DOHH2 (cell line): Measurements from ENCODE around the gene UTP11.

Experiments
- H3F3A ChIP-seq: fragments of 200-600 bp; sonication (generic), shearing (Covaris generic); 2 replicates; pipeline ENCODE4 v1.6.0; 2016; ENCODE audit warnings: antibody characterized with exemption, mild to moderate bottlenecking; ENCODE audit not compliant: control insufficient read depth, insufficient read depth
- H3K27ac ChIP-seq: fragments of 200-600 bp; sonication (generic); 2 replicates; pipeline ENCODE4 v1.5.1; 2014; ENCODE audit warnings: low read depth, mild to moderate bottlenecking, low read length, moderate library complexity
- H3K27me3 ChIP-seq: fragments of 200-600 bp; sonication (generic); 2 replicates; pipeline ENCODE4 v1.6.1; 2014; ENCODE audit warnings: mild to moderate bottlenecking, low read length, mixed read lengths; ENCODE audit not compliant: control insufficient read depth
- H3K36me3 ChIP-seq: fragments of 200-600 bp; sonication (generic); 2 replicates; pipeline ENCODE4 v1.6.1; 2014; ENCODE audit warnings: mild to moderate bottlenecking, low read length, moderate library complexity, mixed read lengths; ENCODE audit not compliant: control insufficient read depth
- H3K4me1 ChIP-seq: fragments of 200-600 bp; sonication (generic); 2 replicates; pipeline ENCODE4 v1.6.1; 2014; ENCODE audit warnings: mild to moderate bottlenecking, low read length, mixed read lengths; ENCODE audit not compliant: control insufficient read depth
- H3K4me2 ChIP-seq: fragments of 200-600 bp; sonication (generic); 2 replicates; pipeline ENCODE4 v1.6.0; 2014; ENCODE audit warnings: mild to moderate bottlenecking, low read length, moderate library complexity
- H3K4me3 ChIP-seq: fragments of 200-600 bp; sonication (generic); 2 replicates; pipeline ENCODE4 v1.5.1; 2014; ENCODE audit warnings: mild to moderate bottlenecking, low read length, mixed read lengths
- H3K79me2 ChIP-seq: fragments of 200-600 bp; sonication (generic); 2 replicates; pipeline ENCODE4 v1.6.1; 2014; ENCODE audit warnings: mild to moderate bottlenecking, low read length, mixed read lengths; ENCODE audit not compliant: control insufficient read depth
- H3K9me2 ChIP-seq: fragments of 200-600 bp; sonication (generic); replicated peaks from 2 replicates; pipeline ENCODE4 v1.6.1; 2014; ENCODE audit warnings: mild to moderate bottlenecking, low read length, mixed read lengths; ENCODE audit not compliant: control insufficient read depth
- H3K9me3 ChIP-seq: fragments of 200-600 bp; sonication (generic); 2 replicates; pipeline ENCODE4 v1.6.1; 2014; ENCODE audit warnings: antibody characterized with exemption, low read length, mixed read lengths; ENCODE audit not compliant: control insufficient read depth, insufficient read depth
- H4K20me1 ChIP-seq: fragments of 200-600 bp; sonication (generic); 2 replicates; pipeline ENCODE4 v1.6.0; 2014; ENCODE audit warnings: low read depth, mild to moderate bottlenecking, antibody characterized with exemption, low read length, moderate library complexity; ENCODE audit not compliant: control insufficient read depth, insufficient read depth
- EZH2phosphoT487 ChIP-seq: fragments of 200-600 bp; sonication (generic); IDR thresholded peaks from 2 replicates; pipeline ENCODE4 v1.6.1; 2017; ENCODE audit warnings: borderline replicate concordance, mild to moderate bottlenecking, antibody characterized with exemption, low read length, moderate library complexity, mixed read lengths
- TF ChIP-seq, protein P1 (sequence below): fragments of 200-600 bp; sonication (generic); IDR thresholded peaks from one replicate; pipeline ENCODE4 v1.5.1; 2014; ENCODE audit warnings: antibody characterized with exemption, mild to moderate bottlenecking, low read depth, low read length; ENCODE audit not compliant: poor library complexity, severe bottlenecking

Gene UTP11

DNA sequence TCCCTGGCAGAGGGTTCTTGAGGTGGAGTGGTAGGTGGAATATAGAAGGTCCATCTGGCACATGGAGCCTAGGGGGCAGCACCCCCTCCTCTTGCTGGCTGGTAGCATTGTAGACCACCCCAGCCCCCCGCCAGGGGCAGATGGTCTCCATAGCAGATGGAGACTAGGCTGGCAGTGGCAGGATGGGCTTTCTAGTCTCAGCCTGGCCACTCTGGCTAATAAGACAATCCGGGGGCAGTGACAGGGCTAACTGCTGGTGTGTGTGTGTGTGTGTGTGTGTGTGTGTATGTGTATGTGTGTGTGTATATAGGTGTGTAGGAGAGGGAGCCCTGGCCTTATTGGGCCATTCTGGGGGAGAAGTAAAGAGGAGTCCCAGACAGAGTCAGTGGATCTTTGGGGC, 16.1 kb downstream of the UTP11 start:
- no peak overlapping the region for H3K27ac ChIP-seq
- no peak overlapping the region for H3K4me2 ChIP-seq
- no peaks in the 10 kb centered on the region for H3K9me2 ChIP-seq
- no peaks in the 10 kb centered on the region for H3K79me2 ChIP-seq
- no peaks in the 10 kb centered on the region; the same call in 1 of the 2 replicates for H3F3A ChIP-seq
- no peaks in the 10 kb centered on the region for H3K9me3 ChIP-seq
- peaks cover 14% of the 10 kb centered on the region; the same call in 1 of the 2 replicates for H3K27me3 ChIP-seq
- H3K4me3 ChIP-seq = no peak overlapping the region
- TF ChIP-seq, protein P1, sequence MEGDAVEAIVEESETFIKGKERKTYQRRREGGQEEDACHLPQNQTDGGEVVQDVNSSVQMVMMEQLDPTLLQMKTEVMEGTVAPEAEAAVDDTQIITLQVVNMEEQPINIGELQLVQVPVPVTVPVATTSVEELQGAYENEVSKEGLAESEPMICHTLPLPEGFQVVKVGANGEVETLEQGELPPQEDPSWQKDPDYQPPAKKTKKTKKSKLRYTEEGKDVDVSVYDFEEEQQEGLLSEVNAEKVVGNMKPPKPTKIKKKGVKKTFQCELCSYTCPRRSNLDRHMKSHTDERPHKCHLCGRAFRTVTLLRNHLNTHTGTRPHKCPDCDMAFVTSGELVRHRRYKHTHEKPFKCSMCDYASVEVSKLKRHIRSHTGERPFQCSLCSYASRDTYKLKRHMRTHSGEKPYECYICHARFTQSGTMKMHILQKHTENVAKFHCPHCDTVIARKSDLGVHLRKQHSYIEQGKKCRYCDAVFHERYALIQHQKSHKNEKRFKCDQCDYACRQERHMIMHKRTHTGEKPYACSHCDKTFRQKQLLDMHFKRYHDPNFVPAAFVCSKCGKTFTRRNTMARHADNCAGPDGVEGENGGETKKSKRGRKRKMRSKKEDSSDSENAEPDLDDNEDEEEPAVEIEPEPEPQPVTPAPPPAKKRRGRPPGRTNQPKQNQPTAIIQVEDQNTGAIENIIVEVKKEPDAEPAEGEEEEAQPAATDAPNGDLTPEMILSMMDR = no peak
- no peak for TF ChIP-seq EZH2phosphoT487
- H3K36me3 ChIP-seq = peaks cover 22% of the 10 kb centered on the region
- H3K4me1 ChIP-seq = peaks cover 8% of the 10 kb centered on the region
- no peaks in the 10 kb centered on the region for H4K20me1 ChIP-seq

DNA sequence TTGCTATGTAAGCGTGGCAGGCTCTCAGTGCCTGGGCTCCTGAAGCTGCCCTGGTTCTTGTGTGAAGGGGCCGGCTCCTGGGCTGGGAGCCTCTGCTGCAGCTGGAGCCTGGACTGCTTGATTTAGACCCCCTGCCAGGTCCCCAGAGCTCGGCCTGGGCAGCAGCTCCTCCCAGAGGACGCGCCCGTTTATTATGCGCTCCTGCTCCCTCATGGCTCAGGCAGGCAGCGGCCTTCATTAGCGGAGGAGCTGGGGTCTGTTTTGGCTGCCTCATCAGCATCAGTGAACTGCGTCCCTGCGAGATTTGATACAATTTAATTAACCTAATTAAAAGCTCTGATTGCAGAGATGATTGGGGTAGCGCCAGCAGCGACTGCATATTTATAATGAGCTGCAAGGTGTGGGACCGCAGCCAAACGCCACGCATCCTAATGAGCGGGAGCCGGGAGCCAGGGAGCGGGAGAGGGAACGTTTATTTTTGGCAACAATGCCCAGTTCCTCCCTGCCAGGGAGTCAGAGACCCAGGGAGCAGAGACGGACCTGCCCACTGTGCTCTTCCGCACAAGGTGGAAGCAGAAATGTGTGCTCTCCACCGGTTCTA, 16.6 kb downstream of the UTP11 start:
- H3K9me2 ChIP-seq = no peaks in the 10 kb centered on the region
- H3K79me2 ChIP-seq = no peaks in the 10 kb centered on the region
- H3F3A ChIP-seq = no peaks in the 10 kb centered on the region; the same call in 1 of the 2 replicates
- H3K27ac ChIP-seq = no peak overlapping the region
- peaks cover 17% of the 10 kb centered on the region for H3K36me3 ChIP-seq
- H3K4me2 ChIP-seq = no peak overlapping the region
- no peaks in the 10 kb centered on the region for H4K20me1 ChIP-seq
- H3K27me3 ChIP-seq = peaks cover 19% of the 10 kb centered on the region; the same call in 1 of the 2 replicates
- TF ChIP-seq EZH2phosphoT487 = no peak
- peaks cover 8% of the 10 kb centered on the region for H3K4me1 ChIP-seq
- no peaks in the 10 kb centered on the region for H3K9me3 ChIP-seq
- H3K4me3 ChIP-seq = no peak overlapping the region

DNA sequence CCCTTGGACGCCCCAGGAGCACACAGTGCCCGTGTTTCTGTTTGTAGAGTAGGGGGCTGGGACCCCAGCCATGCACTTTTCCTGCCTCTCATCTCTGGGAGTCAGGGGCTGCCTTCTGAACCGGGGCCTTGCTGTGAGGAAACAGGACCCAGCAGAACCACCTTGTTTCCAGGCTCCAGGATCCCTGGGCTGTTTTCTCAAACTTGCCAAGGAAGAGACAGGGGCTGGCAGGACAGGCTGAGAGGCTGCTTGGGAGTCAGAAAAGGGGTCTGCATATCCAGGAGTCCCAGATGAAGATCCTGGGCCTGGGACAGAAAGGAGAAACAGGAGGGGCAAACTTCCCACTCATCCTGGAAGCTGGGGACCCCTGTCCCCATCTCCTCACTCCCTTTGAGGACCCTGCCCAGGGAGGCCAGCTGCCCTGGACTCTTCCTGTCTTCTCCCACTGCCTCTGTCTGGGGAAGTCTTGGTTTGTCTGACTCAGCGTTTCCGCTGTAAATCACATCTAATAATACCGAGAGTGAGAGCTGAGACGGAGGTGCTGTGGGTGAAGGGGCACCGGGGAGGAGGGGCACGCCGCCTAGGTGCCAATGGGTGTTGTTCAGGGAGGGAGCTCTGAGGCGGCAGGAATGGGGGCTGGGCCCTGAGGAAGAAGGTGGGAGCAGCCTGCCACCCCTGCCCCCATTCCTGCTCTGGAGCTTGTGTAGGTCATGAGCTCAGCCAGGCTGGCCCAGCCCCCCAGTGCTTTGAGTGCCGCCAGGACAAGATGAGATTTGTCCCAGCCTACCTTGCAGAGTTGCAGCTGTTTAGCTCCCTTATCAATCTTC, 17.4 kb downstream of the UTP11 start:
- no peak overlapping the region for H3K27ac ChIP-seq
- H3F3A ChIP-seq = no peaks in the 10 kb centered on the region; the same call in 1 of the 2 replicates
- no peaks in the 10 kb centered on the region for H4K20me1 ChIP-seq
- H3K4me1 ChIP-seq = peaks cover 8% of the 10 kb centered on the region
- TF ChIP-seq, protein P1 = no peak
- TF ChIP-seq EZH2phosphoT487 = no peak
- H3K9me2 ChIP-seq = no peaks in the 10 kb centered on the region
- no peak overlapping the region for H3K4me3 ChIP-seq
- H3K36me3 ChIP-seq = peaks cover 14% of the 10 kb centered on the region
- no peak overlapping the region for H3K4me2 ChIP-seq
- peaks cover 20% of the 10 kb centered on the region; the same call in 1 of the 2 replicates for H3K27me3 ChIP-seq
- H3K9me3 ChIP-seq = no peaks in the 10 kb centered on the region
- no peaks in the 10 kb centered on the region for H3K79me2 ChIP-seq
